ENCODE data around the gene CORO7. TPM values are rescaled to one million over a fixed set of nuclear protein-coding genes. Genes with fewer than 3 reads are reported as not detected.
"Not testable (repeated sequence)": the region's sequence is repeated elsewhere in the genome, so short reads cannot be mapped to it uniquely, and the experiment has no call there.

The CORO7 gene
- total RNA-seq, 1 experiment from 2014 or later: 18.6 TPM

GRCh38 chr16:4347765-4348509 is 68.5 kb downstream of the CORO7 start:
- Histone ChIP-seq H3K27me3 (replicated peaks) (no peaks in the 10 kb centered on the region), H3K9me3 (replicated peaks) (0 out of 2 replicates have a peak, but pooled peaks cover 3% of the 10 kb centered on the region), H3K4me1 (replicated peaks) (peaks cover 7% of the 10 kb centered on the region), H3K4me3 (no peak overlapping the region), H3K27ac (no peak overlapping the region), H3K36me3 (peaks cover 16% of the 10 kb centered on the region)
- no peak for DNase-seq (ENCODE audit: low read depth in 1 of 2, low spot score in 2 of 2)

- H3K4me3 ChIP-seq: no peak overlapping the region
- no peak for DNase-seq (ENCODE audit: low read depth in 1 of 2, low spot score in 2 of 2)
- no peaks in the 10 kb centered on the region for H3K27me3 ChIP-seq (replicated peaks)
- 0 out of 2 replicates have a peak, but pooled peaks cover 3% of the 10 kb centered on the region for H3K9me3 ChIP-seq (replicated peaks)
- H3K4me1 ChIP-seq (replicated peaks): peaks cover 7% of the 10 kb centered on the region
- no peak overlapping the region for H3K27ac ChIP-seq
- peaks cover 16% of the 10 kb centered on the region for H3K36me3 ChIP-seq
These were observed 69.4 kb downstream of the CORO7 start for GRCh38 chr16:4347010-4347409.

- Histone ChIP-seq H3K4me3 (no peak overlapping the region), H3K27me3 (replicated peaks) (no peaks in the 10 kb centered on the region), H3K9me3 (replicated peaks) (0 out of 2 replicates have a peak, but pooled peaks cover 3% of the 10 kb centered on the region), H3K27ac (no peak overlapping the region), H3K36me3 (peaks cover 18% of the 10 kb centered on the region), H3K4me1 (replicated peaks) (no peaks in the 10 kb centered on the region; the same call in 1 of the 2 replicates)
- DNase-seq (ENCODE audit: low read depth in 1 of 2, low spot score in 2 of 2): no peak
These were observed 70.3 kb downstream of the CORO7 start for GRCh38 chr16:4345836-4346781.

- H3K4me1 ChIP-seq (replicated peaks): no peaks in the 10 kb centered on the region
- DNase-seq (ENCODE audit: low read depth in 1 of 2, low spot score in 2 of 2): no peak
These were observed 71.2 kb downstream of the CORO7 start for GRCh38 chr16:4344983-4345835.

GRCh38 chr16:4344300-4344982 is 72.0 kb downstream of the CORO7 start:
- H3K36me3 ChIP-seq: peaks cover 24% of the 10 kb centered on the region
- not testable (repeated sequence) for H3K27ac ChIP-seq; H3K27me3 ChIP-seq (replicated peaks); DNase-seq (ENCODE audit: low read depth in 1 of 2, low spot score in 2 of 2); H3K4me3 ChIP-seq; H3K9me3 ChIP-seq (replicated peaks); H3K4me1 ChIP-seq (replicated peaks)

More at GRCh38 chr16:4344983-4345835, 71.2 kb downstream of the CORO7 start:
- Histone ChIP-seq H3K4me3 (no peak overlapping the region), H3K9me3 (replicated peaks) (no peaks in the 10 kb centered on the region), H3K27me3 (replicated peaks) (no peaks in the 10 kb centered on the region), H3K36me3 (peaks cover 21% of the 10 kb centered on the region), H3K27ac (no peak overlapping the region)

- no peaks in the 10 kb centered on the region for H3K9me3 ChIP-seq (replicated peaks)
- H3K4me1 ChIP-seq (replicated peaks): no peaks in the 10 kb centered on the region
- no peak for DNase-seq (ENCODE audit: low read depth in 1 of 2, low spot score in 2 of 2)
- no peaks in the 10 kb centered on the region for H3K27me3 ChIP-seq (replicated peaks)
- H3K27ac ChIP-seq: no peak overlapping the region
- no peak overlapping the region for H3K4me3 ChIP-seq
- peaks cover 35% of the 10 kb centered on the region for H3K36me3 ChIP-seq
These were observed 73.3 kb downstream of the CORO7 start for GRCh38 chr16:4342866-4343744.

- peaks cover 45% of the 10 kb centered on the region for H3K36me3 ChIP-seq
- H3K4me3 ChIP-seq: no peak overlapping the region
- no peak overlapping the region for H3K27ac ChIP-seq
- H3K9me3 ChIP-seq (replicated peaks): no peaks in the 10 kb centered on the region
- no peaks in the 10 kb centered on the region for H3K27me3 ChIP-seq (replicated peaks)
- DNase-seq (ENCODE audit: low read depth in 1 of 2, low spot score in 2 of 2): no peak
- no peaks in the 10 kb centered on the region for H3K4me1 ChIP-seq (replicated peaks)
These were observed 75.1 kb downstream of the CORO7 start for GRCh38 chr16:4341250-4341649.

GRCh38 chr16:4340443-4340842 is 76.0 kb downstream of the CORO7 start:
- Histone ChIP-seq H3K27ac (no peak overlapping the region), H3K27me3 (replicated peaks) (no peaks in the 10 kb centered on the region), H3K9me3 (replicated peaks) (no peaks in the 10 kb centered on the region), H3K36me3 (peaks cover 52% of the 10 kb centered on the region), H3K4me3 (no peak overlapping the region), H3K4me1 (replicated peaks) (no peaks in the 10 kb centered on the region)
- no peak for DNase-seq (ENCODE audit: low read depth in 1 of 2, low spot score in 2 of 2)

- H3K36me3 ChIP-seq: peaks cover 55% of the 10 kb centered on the region
- H3K27ac ChIP-seq: no peak overlapping the region
- H3K27me3 ChIP-seq (replicated peaks): no peaks in the 10 kb centered on the region
- no peak for DNase-seq (ENCODE audit: low read depth in 1 of 2, low spot score in 2 of 2)
- H3K4me1 ChIP-seq (replicated peaks): no peaks in the 10 kb centered on the region
- no peak overlapping the region for H3K4me3 ChIP-seq
- H3K9me3 ChIP-seq (replicated peaks): no peaks in the 10 kb centered on the region
These were observed 76.5 kb downstream of the CORO7 start for GRCh38 chr16:4339909-4340308.

GRCh38 chr16:4339455-4339854 is 76.9 kb downstream of the CORO7 start:
- Histone ChIP-seq H3K4me3 (no peak overlapping the region), H3K27me3 (replicated peaks) (no peaks in the 10 kb centered on the region), H3K36me3 (peaks cover 58% of the 10 kb centered on the region), H3K27ac (no peak overlapping the region), H3K9me3 (replicated peaks) (no peaks in the 10 kb centered on the region), H3K4me1 (replicated peaks) (no peaks in the 10 kb centered on the region)
- DNase-seq (ENCODE audit: low read depth in 1 of 2, low spot score in 2 of 2): no peak

GRCh38 chr16:4338712-4339299 is 77.6 kb downstream of the CORO7 start:
- no peaks in the 10 kb centered on the region for H3K27me3 ChIP-seq (replicated peaks)
- H3K4me3 ChIP-seq: no peak overlapping the region
- no peak for DNase-seq (ENCODE audit: low read depth in 1 of 2, low spot score in 2 of 2)
- H3K9me3 ChIP-seq (replicated peaks): no peaks in the 10 kb centered on the region
- no peak overlapping the region for H3K27ac ChIP-seq
- H3K4me1 ChIP-seq (replicated peaks): no peaks in the 10 kb centered on the region
- H3K36me3 ChIP-seq: peaks cover 58% of the 10 kb centered on the region

- peaks cover 57% of the 10 kb centered on the region for H3K36me3 ChIP-seq
- H3K4me1 ChIP-seq (replicated peaks): no peaks in the 10 kb centered on the region
- H3K9me3 ChIP-seq (replicated peaks): no peaks in the 10 kb centered on the region
- no peaks in the 10 kb centered on the region for H3K27me3 ChIP-seq (replicated peaks)
- no peak overlapping the region for H3K27ac ChIP-seq
- DNase-seq (ENCODE audit: low read depth in 1 of 2, low spot score in 2 of 2): no peak
- no peak overlapping the region for H3K4me3 ChIP-seq
These were observed 78.2 kb downstream of the CORO7 start for GRCh38 chr16:4338125-4338582.

Measured in SJSA1 (cell line).